Measurements from ENCODE around the gene LRRC32. TPM values are rescaled to one million over a fixed set of nuclear protein-coding genes. Genes with fewer than 3 reads are reported as not detected.

LRRC32 gene
- total RNA-seq, 1 donor = 37.6 TPM

GRCh38 chr11:76689313-76690260 lies 19.0 kb upstream of the LRRC32 start:
- H3K9me3 ChIP-seq (ENCODE audit: low read depth, low read length) = no peaks in the 10 kb centered on the region
- H3K4me1 ChIP-seq (ENCODE audit: insufficient read depth, low read length) = peaks cover 4% of the 10 kb centered on the region
- H2AFZ ChIP-seq (ENCODE audit: low read length) = no peak overlapping the region
- no peak for TF ChIP-seq CTCF (IDR thresholded peaks at IDR 0.05; ENCODE audit: extremely low read depth, low read depth, low read length)
- no peaks in the 10 kb centered on the region for H4K20me1 ChIP-seq (ENCODE audit: insufficient read depth, low read length)
- H3K4me3 ChIP-seq (ENCODE audit: insufficient read depth, low read length) = no peak overlapping the region
- no peaks in the 10 kb centered on the region for H3K27me3 ChIP-seq (ENCODE audit: insufficient read depth, low read length)
- DNase-seq (ENCODE audit: insufficient read length, low spot score, missing footprints) = peak; percentile 55
- no peaks in the 10 kb centered on the region for H3K36me3 ChIP-seq (ENCODE audit: insufficient read depth, low read length)
- H3K27ac ChIP-seq (ENCODE audit: low read depth, low read length) = no peak overlapping the region
- no peak overlapping the region for H3K4me2 ChIP-seq (ENCODE audit: insufficient read depth, low read length)
- no peaks in the 10 kb centered on the region for H3K79me2 ChIP-seq (ENCODE audit: insufficient read depth, low read length)

GRCh38 chr11:76688146-76688545 lies 17.6 kb upstream of the LRRC32 start:
- no peaks in the 10 kb centered on the region for H3K36me3 ChIP-seq (ENCODE audit: insufficient read depth, low read length)
- H4K20me1 ChIP-seq (ENCODE audit: insufficient read depth, low read length) = no peaks in the 10 kb centered on the region
- peak; percentile 46 for DNase-seq (ENCODE audit: insufficient read length, low spot score, missing footprints)
- no peak for TF ChIP-seq CTCF (IDR thresholded peaks at IDR 0.05; ENCODE audit: extremely low read depth, low read depth, low read length)
- H3K4me2 ChIP-seq (ENCODE audit: insufficient read depth, low read length) = no peak overlapping the region
- H3K27ac ChIP-seq (ENCODE audit: low read depth, low read length) = no peak overlapping the region
- no peaks in the 10 kb centered on the region for H3K9me3 ChIP-seq (ENCODE audit: low read depth, low read length)
- H2AFZ ChIP-seq (ENCODE audit: low read length) = no peak overlapping the region
- H3K4me3 ChIP-seq (ENCODE audit: insufficient read depth, low read length) = no peak overlapping the region
- no peaks in the 10 kb centered on the region for H3K79me2 ChIP-seq (ENCODE audit: insufficient read depth, low read length)
- no peaks in the 10 kb centered on the region for H3K27me3 ChIP-seq (ENCODE audit: insufficient read depth, low read length)
- no peaks in the 10 kb centered on the region for H3K4me1 ChIP-seq (ENCODE audit: insufficient read depth, low read length)

- no peak overlapping the region for H3K4me3 ChIP-seq (ENCODE audit: insufficient read depth, low read length)
- DNase-seq (ENCODE audit: insufficient read length, low spot score, missing footprints) = peak; percentile 87
- no peak overlapping the region for H3K4me2 ChIP-seq (ENCODE audit: insufficient read depth, low read length)
- no peaks in the 10 kb centered on the region for H3K4me1 ChIP-seq (ENCODE audit: insufficient read depth, low read length)
- H3K79me2 ChIP-seq (ENCODE audit: insufficient read depth, low read length) = no peaks in the 10 kb centered on the region
- no peak for TF ChIP-seq CTCF (IDR thresholded peaks at IDR 0.05; ENCODE audit: extremely low read depth, low read depth, low read length)
- H3K27ac ChIP-seq (ENCODE audit: low read depth, low read length) = no peak overlapping the region
- H3K27me3 ChIP-seq (ENCODE audit: insufficient read depth, low read length) = peaks cover 11% of the 10 kb centered on the region
- H4K20me1 ChIP-seq (ENCODE audit: insufficient read depth, low read length) = no peaks in the 10 kb centered on the region
- H3K36me3 ChIP-seq (ENCODE audit: insufficient read depth, low read length) = no peaks in the 10 kb centered on the region
- no peak overlapping the region for H2AFZ ChIP-seq (ENCODE audit: low read length)
- no peaks in the 10 kb centered on the region for H3K9me3 ChIP-seq (ENCODE audit: low read depth, low read length)
Observed at GRCh38 chr11:76686261-76687079, 15.9 kb upstream of the LRRC32 start.

GRCh38 chr11:76685831-76686230 lies 15.3 kb upstream of the LRRC32 start:
- peak; percentile 66 for DNase-seq (ENCODE audit: insufficient read length, low spot score, missing footprints)
- Histone ChIP-seq H3K4me1 (ENCODE audit: insufficient read depth, low read length) (no peaks in the 10 kb centered on the region), H4K20me1 (ENCODE audit: insufficient read depth, low read length) (no peaks in the 10 kb centered on the region), H3K27ac (ENCODE audit: low read depth, low read length) (no peak overlapping the region), H3K36me3 (ENCODE audit: insufficient read depth, low read length) (no peaks in the 10 kb centered on the region), H2AFZ (ENCODE audit: low read length) (no peak overlapping the region), H3K4me2 (ENCODE audit: insufficient read depth, low read length) (no peak overlapping the region), H3K79me2 (ENCODE audit: insufficient read depth, low read length) (no peaks in the 10 kb centered on the region), H3K4me3 (ENCODE audit: insufficient read depth, low read length) (no peak overlapping the region), H3K27me3 (ENCODE audit: insufficient read depth, low read length) (peaks cover 14% of the 10 kb centered on the region), H3K9me3 (ENCODE audit: low read depth, low read length) (no peaks in the 10 kb centered on the region)
- TF ChIP-seq CTCF (IDR thresholded peaks at IDR 0.05; ENCODE audit: extremely low read depth, low read depth, low read length) = no peak

All from osteoblast (primary cell).